ENCODE measurements around the gene SPOUT1.
"Not testable (repeated sequence)": the region's sequence is repeated elsewhere in the genome, so short reads cannot be mapped to it uniquely, and the experiment has no call there.

GRCh38 chr9:128854454-128854853 is 24.9 kb upstream of the SPOUT1 start:
- not testable (repeated sequence) for TF ChIP-seq CTCF, POLR2A (IDR thresholded peaks at IDR 0.05)
